KMS-11 (cell line): ENCODE results near the gene C14orf119.

Experiments used
- H2AFZ ChIP-seq: fragments of 200-600 bp; sonication (generic); 2 replicates; pipeline ENCODE4 v1.6.1; 2016; ENCODE audit warnings: antibody characterized with exemption, mixed run types, low read depth
- H3K27ac ChIP-seq: fragments of 200-600 bp; sonication (generic); 2 replicates; pipeline ENCODE4 v1.6.1; 2016; ENCODE audit warnings: mild to moderate bottlenecking, mixed run types
- H3K27me3 ChIP-seq: fragments of 200-600 bp; sonication (generic); 2 replicates; pipeline ENCODE4 v1.6.1; 2017; ENCODE audit warnings: mild to moderate bottlenecking, low read depth, mixed run types, moderate library complexity; ENCODE audit not compliant: insufficient read depth
- H3K36me3 ChIP-seq: fragments of 200-600 bp; sonication (generic); 2 replicates; pipeline ENCODE4 v1.6.1; 2017; ENCODE audit warnings: mild to moderate bottlenecking, mixed run types; ENCODE audit not compliant: insufficient read depth
- H3K4me1 ChIP-seq: fragments of 200-600 bp; sonication (generic); 2 replicates; pipeline ENCODE4 v1.6.1; 2016; ENCODE audit warnings: mild to moderate bottlenecking, low read depth, mixed run types; ENCODE audit not compliant: poor library complexity, severe bottlenecking
- H3K4me2 ChIP-seq: fragments of 200-600 bp; sonication (generic); 2 replicates; pipeline ENCODE4 v1.7.0; 2016; ENCODE audit warnings: mild to moderate bottlenecking, mixed run types
- H3K4me3 ChIP-seq: fragments of 200-600 bp; sonication (generic); IDR thresholded peaks from 2 replicates; pipeline ENCODE4 v1.6.1; 2017; ENCODE audit warnings: low read depth, low read length, mixed read lengths; ENCODE audit not compliant: insufficient read depth
- H3K79me2 ChIP-seq: fragments of 200-600 bp; sonication (generic); 2 replicates; pipeline ENCODE4 v1.6.1; 2016; ENCODE audit warnings: low read depth, mixed run types; ENCODE audit not compliant: insufficient read depth
- H3K9ac ChIP-seq: fragments of 200-600 bp; sonication (generic); 2 replicates; pipeline ENCODE4 v1.6.1; 2016; ENCODE audit warnings: mild to moderate bottlenecking, mixed run types
- H4K20me1 ChIP-seq: fragments of 200-600 bp; sonication (generic); 2 replicates; pipeline ENCODE4 v1.6.1; 2016; ENCODE audit warnings: mild to moderate bottlenecking, mixed run types; ENCODE audit not compliant: insufficient read depth
- TF ChIP-seq, protein P1 (sequence below): fragments of 200-600 bp; sonication (generic); conservative IDR thresholded peaks from 2 replicates; pipeline ENCODE4 v1.6.1; 2017; ENCODE audit warnings: low read depth, mild to moderate bottlenecking, antibody characterized with exemption, low read length, moderate library complexity, mixed read lengths

C14orf119 gene

DNA sequence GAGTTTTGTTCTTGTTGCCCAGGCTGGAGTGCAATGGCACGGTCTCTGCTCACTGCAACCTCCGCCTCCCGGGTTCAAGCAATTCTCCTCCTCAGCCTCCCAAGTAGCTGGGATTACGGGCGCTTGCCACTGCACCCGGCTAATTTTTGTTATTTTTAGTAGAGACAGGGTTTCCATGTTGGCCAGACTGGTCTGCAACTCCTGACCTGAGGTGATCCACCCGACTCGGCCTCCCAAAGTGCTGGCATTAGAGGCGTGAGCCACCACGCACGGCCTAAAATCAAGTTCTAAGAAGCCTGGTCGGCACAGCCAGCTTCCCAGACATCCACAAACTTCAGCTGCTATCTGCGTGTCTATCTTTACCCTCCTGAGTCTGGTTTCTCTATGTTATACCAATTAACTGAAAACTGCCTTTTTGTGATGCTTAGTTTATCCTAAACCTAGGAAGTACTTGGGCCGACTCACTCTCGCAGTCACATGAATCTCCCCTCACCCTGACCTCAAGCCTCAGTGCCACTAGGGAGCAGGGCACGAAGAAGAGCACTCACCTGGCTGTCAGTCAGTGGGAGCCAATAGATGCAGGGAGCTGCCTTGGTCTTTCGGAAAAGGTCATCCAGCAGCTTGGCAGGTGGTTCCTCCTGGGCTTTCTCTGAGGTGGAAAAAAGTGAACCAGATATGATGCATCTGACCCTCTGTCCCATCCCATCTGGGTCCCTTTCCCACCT, 34.6 kb upstream of the C14orf119 start:
- H3K27ac ChIP-seq: no peak overlapping the region
- no peak overlapping the region for H3K4me2 ChIP-seq
- H3K36me3 ChIP-seq: no peaks in the 10 kb centered on the region; the same call in 1 of the 2 replicates
- no peaks in the 10 kb centered on the region for H4K20me1 ChIP-seq
- TF ChIP-seq, protein P1, sequence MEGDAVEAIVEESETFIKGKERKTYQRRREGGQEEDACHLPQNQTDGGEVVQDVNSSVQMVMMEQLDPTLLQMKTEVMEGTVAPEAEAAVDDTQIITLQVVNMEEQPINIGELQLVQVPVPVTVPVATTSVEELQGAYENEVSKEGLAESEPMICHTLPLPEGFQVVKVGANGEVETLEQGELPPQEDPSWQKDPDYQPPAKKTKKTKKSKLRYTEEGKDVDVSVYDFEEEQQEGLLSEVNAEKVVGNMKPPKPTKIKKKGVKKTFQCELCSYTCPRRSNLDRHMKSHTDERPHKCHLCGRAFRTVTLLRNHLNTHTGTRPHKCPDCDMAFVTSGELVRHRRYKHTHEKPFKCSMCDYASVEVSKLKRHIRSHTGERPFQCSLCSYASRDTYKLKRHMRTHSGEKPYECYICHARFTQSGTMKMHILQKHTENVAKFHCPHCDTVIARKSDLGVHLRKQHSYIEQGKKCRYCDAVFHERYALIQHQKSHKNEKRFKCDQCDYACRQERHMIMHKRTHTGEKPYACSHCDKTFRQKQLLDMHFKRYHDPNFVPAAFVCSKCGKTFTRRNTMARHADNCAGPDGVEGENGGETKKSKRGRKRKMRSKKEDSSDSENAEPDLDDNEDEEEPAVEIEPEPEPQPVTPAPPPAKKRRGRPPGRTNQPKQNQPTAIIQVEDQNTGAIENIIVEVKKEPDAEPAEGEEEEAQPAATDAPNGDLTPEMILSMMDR: no peak
- peaks cover 6% of the 10 kb centered on the region for H3K4me1 ChIP-seq
- no peaks in the 10 kb centered on the region for H3K27me3 ChIP-seq
- H3K9ac ChIP-seq: no peak overlapping the region
- no peaks in the 10 kb centered on the region for H3K79me2 ChIP-seq
- no peak overlapping the region for H3K4me3 ChIP-seq
- H2AFZ ChIP-seq: no peak overlapping the region

DNA sequence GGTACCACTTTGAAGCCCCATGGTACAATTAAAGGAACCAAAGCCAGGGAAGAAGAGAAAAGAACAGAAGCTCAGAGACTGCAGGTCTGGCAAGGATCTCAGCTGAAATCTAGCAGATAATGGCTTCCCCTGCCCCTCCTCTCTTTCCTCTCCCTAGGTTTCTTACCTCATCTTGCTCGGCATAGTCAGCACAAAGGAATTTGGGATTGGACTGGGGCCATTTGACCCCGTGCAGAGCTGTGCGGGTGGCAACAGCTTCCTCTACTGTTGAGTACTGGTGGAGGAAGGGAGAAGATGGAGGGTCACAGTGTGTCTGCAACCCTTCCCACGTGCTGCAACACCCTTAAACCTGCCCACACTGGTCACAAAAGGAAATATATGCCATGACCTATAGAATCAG, 33.3 kb upstream of the C14orf119 start:
- Histone ChIP-seq H3K9ac (no peak overlapping the region), H3K27ac (no peak overlapping the region), H3K4me1 (no peaks in the 10 kb centered on the region), H3K4me2 (no peak overlapping the region), H3K4me3 (no peak overlapping the region), H3K27me3 (no peaks in the 10 kb centered on the region), H4K20me1 (no peaks in the 10 kb centered on the region), H3K79me2 (no peaks in the 10 kb centered on the region), H2AFZ (no peak overlapping the region), H3K36me3 (no peaks in the 10 kb centered on the region; the same call in 1 of the 2 replicates)
- TF ChIP-seq, protein P1: no peak

DNA sequence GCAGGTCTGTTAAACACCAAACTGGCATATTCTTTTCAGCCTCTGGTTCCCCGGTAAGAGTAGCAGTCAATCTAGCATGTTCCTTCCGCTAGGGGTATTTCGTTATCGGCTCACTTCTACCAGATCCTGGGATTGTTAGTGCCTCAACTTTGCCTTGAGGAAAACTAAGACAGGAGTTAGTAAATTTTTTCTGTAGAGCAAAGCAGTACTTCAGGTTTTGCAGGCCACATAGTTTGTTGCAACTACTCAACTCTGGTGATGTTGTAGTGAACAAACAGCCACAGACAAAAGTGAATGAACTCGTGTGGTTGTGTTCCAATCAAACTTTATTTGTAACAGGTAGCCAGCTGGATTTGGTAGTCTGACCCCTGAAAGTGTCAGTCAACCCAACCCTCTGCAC, 31.7 kb upstream of the C14orf119 start:
- no peaks in the 10 kb centered on the region for H3K79me2 ChIP-seq
- no peaks in the 10 kb centered on the region for H3K27me3 ChIP-seq
- H2AFZ ChIP-seq: no peak overlapping the region
- TF ChIP-seq, protein P1: no peak
- H3K4me2 ChIP-seq: no peak overlapping the region
- no peak overlapping the region for H3K9ac ChIP-seq
- no peaks in the 10 kb centered on the region; the same call in 1 of the 2 replicates for H3K36me3 ChIP-seq
- H3K27ac ChIP-seq: no peak overlapping the region
- no peak overlapping the region for H3K4me3 ChIP-seq
- H4K20me1 ChIP-seq: no peaks in the 10 kb centered on the region
- peaks cover 1% of the 10 kb centered on the region for H3K4me1 ChIP-seq

DNA sequence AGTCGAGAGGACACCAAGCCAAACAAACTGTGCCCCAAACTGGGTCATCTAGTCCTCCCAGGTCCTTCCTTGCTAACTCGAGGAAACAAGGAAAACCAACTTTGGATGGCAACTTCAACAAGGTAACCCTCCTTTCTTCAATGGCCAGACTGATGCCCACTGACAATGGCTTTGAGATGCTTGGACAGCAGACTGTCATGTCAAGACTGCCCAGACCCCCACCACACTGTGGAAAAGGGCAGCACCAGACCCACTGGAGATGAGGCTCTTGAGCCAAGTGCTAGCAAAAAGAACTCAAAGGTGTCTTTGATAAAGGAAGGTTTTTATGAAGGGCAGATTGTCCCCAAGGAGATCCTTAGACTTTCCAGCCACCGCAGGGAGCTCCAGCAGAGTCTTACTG, 28.9 kb upstream of the C14orf119 start:
- peaks cover 7% of the 10 kb centered on the region for H3K4me1 ChIP-seq
- TF ChIP-seq, protein P1: no peak
- H4K20me1 ChIP-seq: no peaks in the 10 kb centered on the region
- H3K36me3 ChIP-seq: no peaks in the 10 kb centered on the region; the same call in 1 of the 2 replicates
- H3K27ac ChIP-seq: no peak overlapping the region
- no peak overlapping the region for H2AFZ ChIP-seq
- H3K4me3 ChIP-seq: no peak overlapping the region
- H3K27me3 ChIP-seq: no peaks in the 10 kb centered on the region
- peaks cover 11% of the 10 kb centered on the region for H3K79me2 ChIP-seq
- no peak overlapping the region for H3K4me2 ChIP-seq
- H3K9ac ChIP-seq: no peak overlapping the region
